ENCODE measurements around the gene MEDAG.

DNA sequence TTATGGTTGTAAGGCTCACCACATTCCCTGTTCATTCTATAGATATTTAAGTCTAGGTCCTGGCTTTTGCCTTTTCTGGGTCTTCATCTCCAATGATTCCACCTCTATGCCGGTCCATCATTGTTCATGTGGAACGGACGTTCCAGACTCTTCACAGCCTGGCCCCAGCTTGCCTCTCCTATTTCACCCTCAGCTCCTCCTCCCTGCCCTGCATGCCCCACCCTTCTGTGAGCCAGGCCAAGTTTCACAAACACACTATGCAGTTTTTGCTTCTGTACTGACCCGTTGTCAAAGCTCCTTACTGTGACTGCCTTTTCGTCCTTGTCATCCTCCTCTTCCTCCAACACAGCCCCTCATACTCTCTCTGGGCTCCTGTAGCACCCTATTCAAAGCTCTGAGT lies 57.7 kb downstream of the MEDAG start:
- TF ChIP-seq, protein P1, sequence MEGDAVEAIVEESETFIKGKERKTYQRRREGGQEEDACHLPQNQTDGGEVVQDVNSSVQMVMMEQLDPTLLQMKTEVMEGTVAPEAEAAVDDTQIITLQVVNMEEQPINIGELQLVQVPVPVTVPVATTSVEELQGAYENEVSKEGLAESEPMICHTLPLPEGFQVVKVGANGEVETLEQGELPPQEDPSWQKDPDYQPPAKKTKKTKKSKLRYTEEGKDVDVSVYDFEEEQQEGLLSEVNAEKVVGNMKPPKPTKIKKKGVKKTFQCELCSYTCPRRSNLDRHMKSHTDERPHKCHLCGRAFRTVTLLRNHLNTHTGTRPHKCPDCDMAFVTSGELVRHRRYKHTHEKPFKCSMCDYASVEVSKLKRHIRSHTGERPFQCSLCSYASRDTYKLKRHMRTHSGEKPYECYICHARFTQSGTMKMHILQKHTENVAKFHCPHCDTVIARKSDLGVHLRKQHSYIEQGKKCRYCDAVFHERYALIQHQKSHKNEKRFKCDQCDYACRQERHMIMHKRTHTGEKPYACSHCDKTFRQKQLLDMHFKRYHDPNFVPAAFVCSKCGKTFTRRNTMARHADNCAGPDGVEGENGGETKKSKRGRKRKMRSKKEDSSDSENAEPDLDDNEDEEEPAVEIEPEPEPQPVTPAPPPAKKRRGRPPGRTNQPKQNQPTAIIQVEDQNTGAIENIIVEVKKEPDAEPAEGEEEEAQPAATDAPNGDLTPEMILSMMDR (IDR thresholded peaks at IDR 0.05; ENCODE audit: low read depth, low read length): no peak
- no peak for TF ChIP-seq POLR2A (IDR thresholded peaks at IDR 0.05; ENCODE audit: extremely low read depth, insufficient read length)
- TF ChIP-seq, protein P2, sequence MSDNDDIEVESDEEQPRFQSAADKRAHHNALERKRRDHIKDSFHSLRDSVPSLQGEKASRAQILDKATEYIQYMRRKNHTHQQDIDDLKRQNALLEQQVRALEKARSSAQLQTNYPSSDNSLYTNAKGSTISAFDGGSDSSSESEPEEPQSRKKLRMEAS (IDR thresholded peaks at IDR 0.05; ENCODE audit: low read depth, low read length): no peak
